Cardiac atrium fibroblast (primary cell): ENCODE results near the gene PTGER4. TPM values are rescaled to one million over a fixed set of nuclear protein-coding genes. Genes with fewer than 3 reads are reported as not detected.

ENCODE experiments used
- total RNA-seq: library from RNA; depleted of rRNA; stranded (reverse); fragments of >200 nt; gene quantifications from 2 replicates; pipeline ENCODE4 v1.2.3, GENCODE V29; 2015

The PTGER4 gene
- total RNA-seq: 36.9 and 86.7 TPM in 2 replicates

DNA sequence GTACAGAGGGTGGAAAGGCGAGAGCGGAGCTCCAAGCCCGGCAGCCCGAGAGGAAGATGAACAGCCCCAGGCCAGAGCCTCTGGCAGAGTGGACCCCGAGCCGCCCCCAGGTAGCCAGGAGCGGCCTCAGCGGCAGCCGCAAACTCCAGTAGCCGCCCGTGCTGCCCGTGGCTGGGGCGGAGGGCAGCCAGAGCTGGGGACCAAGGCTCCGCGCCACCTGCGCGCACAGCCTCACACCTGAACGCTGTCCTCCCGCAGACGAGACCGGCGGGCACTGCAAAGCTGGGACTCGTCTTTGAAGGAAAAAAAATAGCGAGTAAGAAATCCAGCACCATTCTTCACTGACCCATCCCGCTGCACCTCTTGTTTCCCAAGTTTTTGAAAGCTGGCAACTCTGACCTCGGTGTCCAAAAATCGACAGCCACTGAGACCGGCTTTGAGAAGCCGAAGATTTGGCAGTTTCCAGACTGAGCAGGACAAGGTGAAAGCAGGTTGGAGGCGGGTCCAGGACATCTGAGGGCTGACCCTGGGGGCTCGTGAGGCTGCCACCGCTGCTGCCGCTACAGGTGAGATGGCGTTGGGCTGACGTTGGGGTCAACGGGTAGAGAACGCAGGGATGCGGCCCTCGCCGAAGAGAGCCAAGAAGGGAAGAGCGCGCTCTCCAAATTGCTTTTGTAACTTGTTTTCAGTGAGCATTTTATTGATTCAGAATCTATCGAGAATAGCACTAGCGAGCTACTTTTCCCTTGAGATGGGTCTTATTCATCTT is at the start of gene PTGER4:
PTGER4 (plus strand) TSS at position 3 of the 769 bp plus-strand sequence. CDS start 1,079 bp downstream, outside the sequence.

Other genes starting within 250 kb of the PTGER4 start
- 5.7 and 7.6 TPM in 2 replicates for gene TTC33, start 76.0 kb downstream of the PTGER4 start, total RNA-seq
- 75.0 and 83.4 TPM in 2 replicates for gene PRKAA1, start 118.5 kb downstream of the PTGER4 start, total RNA-seq
- 51.6 and 62.5 TPM in 2 replicates for gene RPL37, start 155.3 kb downstream of the PTGER4 start, total RNA-seq
- gene CARD6, start 161.5 kb downstream of the PTGER4 start, total RNA-seq: 10.5 and 19.9 TPM in 2 replicates
- gene C7, start 229.6 kb downstream of the PTGER4 start, total RNA-seq: 1,610 and 3,690 TPM in 2 replicates